Osteocyte (in vitro differentiated cells): ENCODE measurements around the gene SLC8A2. TPM values are rescaled to one million over a fixed set of nuclear protein-coding genes. Genes with fewer than 3 reads are reported as not detected.
A peak's percentile ranks its signal among the peaks of the same experiment; 100 is the strongest.

Experiments
- DNase-seq: peaks from one replicate; pipeline ENCODE4 v3.0.0; 2021; ENCODE audit warnings: mixed read lengths; ENCODE audit not compliant: unreplicated experiment; ENCODE audit errors: extremely low spot score
- H3K27ac Mint-ChIP-seq: one replicate; pipeline ENCODE4 v1.8.0; 2021; ENCODE audit warnings: mild to moderate bottlenecking, mixed read lengths; ENCODE audit not compliant: unreplicated experiment
- H3K27me3 Mint-ChIP-seq: one replicate; pipeline ENCODE4 v1.8.0; 2021; ENCODE audit warnings: mixed read lengths; ENCODE audit not compliant: unreplicated experiment
- H3K36me3 Mint-ChIP-seq: one replicate; pipeline ENCODE4 v1.8.0; 2021; ENCODE audit warnings: mixed read lengths; ENCODE audit not compliant: unreplicated experiment
- H3K4me1 Mint-ChIP-seq: one replicate; pipeline ENCODE4 v1.8.0; 2021; ENCODE audit warnings: mixed read lengths; ENCODE audit not compliant: unreplicated experiment
- H3K4me3 Mint-ChIP-seq: one replicate; pipeline ENCODE4 v1.8.0; 2021; ENCODE audit warnings: mild to moderate bottlenecking, moderate library complexity, mixed read lengths; ENCODE audit not compliant: unreplicated experiment
- H3K9me3 Mint-ChIP-seq: one replicate; pipeline ENCODE4 v1.8.0; 2021; ENCODE audit warnings: mixed read lengths; ENCODE audit not compliant: unreplicated experiment
- CTCF ChIP-seq: fragments of 200-600 bp; sonication (generic); IDR thresholded peaks from 2 replicates; pipeline ENCODE4 v1.5.0; 2021; ENCODE audit warnings: antibody characterized with exemption, mild to moderate bottlenecking, moderate library complexity
- total RNA-seq: library from RNA; stranded (reverse); gene quantifications from 2 replicates; pipeline ENCODE4 v1.2.1, GENCODE V29; 2021

Gene SLC8A2
- total RNA-seq, 1 donor from 2014 or later, result not detected

DNA sequence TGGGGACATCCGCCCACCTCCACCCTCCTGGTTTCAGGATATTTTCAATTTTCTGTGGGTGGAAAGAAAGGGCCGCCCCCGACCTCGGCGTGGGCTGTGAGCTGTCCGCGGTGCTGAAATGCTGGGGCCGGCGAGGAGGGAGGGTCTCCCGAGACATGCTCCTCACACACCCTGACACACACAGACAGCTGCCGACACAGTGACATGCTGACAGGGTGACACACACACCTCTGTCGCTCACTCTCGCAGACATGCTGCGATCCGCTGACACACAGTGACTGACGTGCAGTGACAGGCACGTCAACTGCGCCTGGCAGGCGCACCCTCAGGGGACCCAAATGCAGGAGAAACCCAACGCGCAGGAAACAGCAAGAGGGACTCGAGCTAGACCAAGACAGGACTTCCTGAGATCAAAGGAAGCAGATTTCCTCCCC lies 27.3 kb downstream of the SLC8A2 start:
- no peak for DNase-seq
- peaks cover 17% of the 10 kb centered on the region for H3K4me1 Mint-ChIP-seq

GRCh38 chr19:47443331-47443730 lies 28.4 kb downstream of the SLC8A2 start:
- peaks cover 63% of the 10 kb centered on the region for H3K27me3 Mint-ChIP-seq
- H3K36me3 Mint-ChIP-seq, result no peaks in the 10 kb centered on the region
- no peak for DNase-seq
- no peak for TF ChIP-seq CTCF
- no peak overlapping the region for H3K27ac Mint-ChIP-seq
- H3K4me1 Mint-ChIP-seq, result peaks cover 15% of the 10 kb centered on the region
- H3K4me3 Mint-ChIP-seq, result no peak overlapping the region
- no peaks in the 10 kb centered on the region for H3K9me3 Mint-ChIP-seq

More for the DNA sequence above, 27.3 kb downstream of the SLC8A2 start:
- Mint-ChIP-seq H3K4me3 (no peak overlapping the region), H3K9me3 (no peaks in the 10 kb centered on the region), H3K36me3 (no peaks in the 10 kb centered on the region), H3K27ac (no peak overlapping the region), H3K27me3 (peaks cover 74% of the 10 kb centered on the region)
- no peak for TF ChIP-seq CTCF

DNA sequence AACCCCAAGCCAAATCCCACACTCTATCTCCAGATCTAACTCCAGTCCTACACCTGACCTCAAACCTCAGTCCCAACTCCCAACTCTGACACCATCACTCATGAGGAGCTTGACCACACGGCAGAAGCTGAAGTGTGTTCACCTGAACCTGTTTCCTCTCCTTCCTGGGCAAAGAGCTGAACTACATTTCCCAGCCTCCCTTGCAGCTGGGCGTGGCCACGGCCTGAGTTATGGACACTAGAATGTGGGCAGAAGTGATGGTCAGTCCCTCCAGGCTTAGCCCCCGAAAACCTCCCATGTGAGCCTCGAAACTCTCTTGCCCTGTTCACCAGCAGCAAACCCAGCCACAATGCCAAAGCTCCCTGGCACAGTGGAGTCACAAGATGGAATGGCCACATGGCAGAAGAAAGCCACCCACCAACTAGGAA lies 32.9 kb downstream of the SLC8A2 start:
- no peak for TF ChIP-seq CTCF
- H3K36me3 Mint-ChIP-seq, result no peaks in the 10 kb centered on the region
- H3K9me3 Mint-ChIP-seq, result no peaks in the 10 kb centered on the region
- H3K4me1 Mint-ChIP-seq, result peaks cover 3% of the 10 kb centered on the region
- H3K4me3 Mint-ChIP-seq, result no peak overlapping the region
- no peak overlapping the region for H3K27ac Mint-ChIP-seq
- H3K27me3 Mint-ChIP-seq, result peaks cover 25% of the 10 kb centered on the region
- no peak for DNase-seq

DNA sequence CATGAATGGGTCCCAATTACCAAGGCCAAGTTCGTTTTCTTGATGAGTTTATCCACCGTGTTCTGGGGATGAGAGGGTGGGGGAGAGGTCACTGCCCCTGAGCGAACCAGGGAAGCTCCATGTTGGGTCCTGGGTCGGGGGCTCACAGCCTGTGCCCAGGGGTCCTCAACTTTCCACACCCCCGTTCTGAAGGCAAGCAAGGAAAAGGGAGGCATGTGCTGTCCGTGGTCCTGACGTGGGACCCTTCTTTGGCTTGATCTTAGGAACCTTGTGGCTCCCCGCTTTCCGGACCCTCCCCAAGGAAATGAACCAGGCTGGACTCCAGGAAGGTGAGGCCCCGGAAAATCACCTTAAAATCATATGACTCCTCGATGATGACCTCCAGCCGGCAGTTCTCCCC lies 34.2 kb downstream of the SLC8A2 start:
- no peak for TF ChIP-seq CTCF
- Mint-ChIP-seq H3K36me3 (no peaks in the 10 kb centered on the region), H3K4me1 (peaks cover 3% of the 10 kb centered on the region), H3K9me3 (no peaks in the 10 kb centered on the region), H3K4me3 (no peak overlapping the region), H3K27me3 (peaks cover 13% of the 10 kb centered on the region), H3K27ac (no peak overlapping the region)
- no peak for DNase-seq

- no peak for DNase-seq
- Mint-ChIP-seq H3K27me3 (peaks cover 8% of the 10 kb centered on the region), H3K4me1 (peaks cover 3% of the 10 kb centered on the region), H3K9me3 (no peaks in the 10 kb centered on the region), H3K4me3 (no peak overlapping the region), H3K36me3 (no peaks in the 10 kb centered on the region), H3K27ac (no peak overlapping the region)
- TF ChIP-seq CTCF, result peak; percentile 90
Measured at GRCh38 chr19:47436712-47437401, 34.8 kb downstream of the SLC8A2 start.
